HG02571 (cell line): ENCODE data around the gene MLLT6.

Experiments
- ATAC-seq: cut with Tn5 transposase; IDR thresholded peaks from one replicate; pipeline ENCODE4 v1.9.1; 2021; ENCODE audit warnings: mild to moderate bottlenecking, moderate library complexity; ENCODE audit not compliant: unreplicated experiment

MLLT6 gene

DNA sequence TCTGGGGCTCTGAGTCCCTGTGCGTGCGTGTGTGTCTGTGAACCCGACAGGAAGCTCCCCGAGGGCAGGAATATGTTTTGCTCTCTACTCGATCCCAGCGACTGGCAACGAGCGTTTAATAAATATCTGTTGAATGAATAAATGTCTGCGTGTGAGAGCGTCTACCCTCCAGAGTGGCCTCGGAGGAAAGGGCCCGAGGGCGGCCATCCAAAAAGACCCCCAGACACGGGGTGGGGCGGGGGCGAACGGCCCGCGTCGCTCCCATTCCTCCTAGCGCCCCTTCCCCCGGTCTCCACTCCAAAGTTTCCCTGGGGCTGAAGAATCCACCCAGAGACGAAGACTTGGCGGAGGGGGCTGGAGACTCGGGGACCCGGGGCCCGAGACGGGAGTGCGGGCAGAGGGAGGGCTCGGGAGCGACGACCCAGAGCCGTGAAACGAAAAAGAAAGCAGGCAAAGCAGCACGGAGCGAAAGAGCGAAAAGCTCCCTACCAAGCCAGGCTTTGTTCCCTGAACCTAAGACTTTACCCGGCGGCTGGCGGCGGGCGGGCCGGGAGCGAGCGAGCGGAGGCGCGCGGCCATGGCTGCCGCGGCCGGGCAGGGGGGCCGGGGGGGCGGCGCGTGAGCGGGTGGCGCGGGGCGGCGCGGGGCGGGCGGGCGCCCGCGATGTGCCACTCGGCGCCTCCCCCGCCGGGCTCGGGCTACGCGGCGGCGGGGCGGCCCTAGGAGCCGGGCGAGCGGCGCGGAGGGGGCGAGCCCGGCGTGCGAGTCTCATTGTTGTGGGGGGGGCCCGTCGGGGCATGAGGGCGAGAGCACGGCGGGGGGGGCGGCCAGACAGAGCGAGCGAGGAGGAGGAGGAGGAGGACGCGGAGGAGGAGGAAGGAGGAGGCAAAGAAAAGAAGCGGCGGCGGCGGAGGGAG lies at the start of gene MLLT6:
Gene MLLT6 (plus strand): TSS at position 668 of the 917 bp plus-strand sequence. CDS start 360 bp downstream, outside the sequence.
- no peak for ATAC-seq

- ATAC-seq = no peak
Observed at GRCh38 chr17:38656959-38657823, 47.9 kb upstream of the MLLT6 start.

GRCh38 chr17:38657824-38658740 lies 47.0 kb upstream of the MLLT6 start:
- ATAC-seq = no peak

GRCh38 chr17:38658741-38659345 lies 46.2 kb upstream of the MLLT6 start:
- ATAC-seq = no peak

DNA sequence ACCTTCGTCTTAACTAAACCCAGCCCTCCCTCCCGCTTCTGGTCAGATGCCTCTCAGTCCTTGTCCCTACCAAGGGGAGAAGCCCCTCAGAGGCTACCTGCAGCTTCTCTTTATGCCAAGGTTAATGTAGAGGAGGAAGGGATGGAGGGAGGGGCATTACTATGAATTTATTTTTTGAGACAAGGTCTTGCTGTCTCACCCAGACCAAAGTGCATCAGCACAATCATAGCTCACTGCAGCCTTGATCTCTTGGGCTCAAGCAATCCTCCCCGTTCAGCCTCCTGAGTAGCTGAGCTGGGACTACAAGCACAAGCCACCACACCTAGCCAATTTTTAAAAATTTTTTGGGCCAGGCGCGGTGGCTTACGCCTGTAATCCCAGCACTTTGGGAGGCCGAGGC lies 45.7 kb upstream of the MLLT6 start:
- ATAC-seq = no peak

DNA sequence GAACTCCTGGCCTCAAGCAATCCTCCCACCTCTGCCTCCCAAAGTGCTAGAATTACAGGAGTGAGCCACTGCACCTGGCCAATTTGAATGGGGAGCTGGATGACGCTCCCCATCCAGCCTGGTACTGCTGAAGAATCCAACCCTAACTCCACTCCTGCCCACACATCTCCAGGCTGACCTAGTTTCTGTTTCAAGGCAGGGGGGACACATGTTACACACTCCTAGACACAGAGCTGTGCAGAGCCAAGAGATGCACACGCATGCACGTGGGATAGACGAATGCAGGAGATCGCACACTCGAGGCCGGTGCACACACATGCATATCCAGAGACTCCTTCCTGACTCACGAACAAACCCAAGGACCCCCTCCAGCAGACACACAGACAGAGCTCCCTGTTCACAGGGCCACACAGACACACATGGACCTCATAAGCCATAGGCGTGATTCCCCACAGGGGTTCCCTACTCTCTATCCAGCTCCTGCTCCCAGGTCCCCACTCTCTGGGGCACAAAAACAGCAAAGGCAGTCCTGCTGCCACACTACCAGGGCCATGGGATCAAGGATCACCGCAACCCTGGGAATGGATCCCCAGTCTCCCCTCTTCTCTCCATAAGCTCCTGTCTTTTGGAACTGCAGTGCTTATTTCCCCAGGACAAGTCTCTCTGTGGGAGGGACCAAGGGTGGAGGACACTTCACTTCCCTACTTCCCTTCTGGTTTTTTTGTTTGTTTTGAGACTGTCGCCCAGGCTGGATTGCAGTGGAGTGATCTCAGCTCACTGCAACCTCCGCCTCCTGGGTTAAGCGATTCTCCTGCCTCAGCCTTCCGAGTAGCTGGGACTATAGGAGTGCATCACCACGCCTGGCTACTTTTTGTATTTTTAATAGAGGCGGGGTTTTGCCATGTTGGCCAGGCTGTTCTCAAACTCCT lies 44.7 kb upstream of the MLLT6 start:
- ATAC-seq = no peak

- ATAC-seq = no peak
Observed at GRCh38 chr17:38663125-38663751, 41.8 kb upstream of the MLLT6 start.

DNA sequence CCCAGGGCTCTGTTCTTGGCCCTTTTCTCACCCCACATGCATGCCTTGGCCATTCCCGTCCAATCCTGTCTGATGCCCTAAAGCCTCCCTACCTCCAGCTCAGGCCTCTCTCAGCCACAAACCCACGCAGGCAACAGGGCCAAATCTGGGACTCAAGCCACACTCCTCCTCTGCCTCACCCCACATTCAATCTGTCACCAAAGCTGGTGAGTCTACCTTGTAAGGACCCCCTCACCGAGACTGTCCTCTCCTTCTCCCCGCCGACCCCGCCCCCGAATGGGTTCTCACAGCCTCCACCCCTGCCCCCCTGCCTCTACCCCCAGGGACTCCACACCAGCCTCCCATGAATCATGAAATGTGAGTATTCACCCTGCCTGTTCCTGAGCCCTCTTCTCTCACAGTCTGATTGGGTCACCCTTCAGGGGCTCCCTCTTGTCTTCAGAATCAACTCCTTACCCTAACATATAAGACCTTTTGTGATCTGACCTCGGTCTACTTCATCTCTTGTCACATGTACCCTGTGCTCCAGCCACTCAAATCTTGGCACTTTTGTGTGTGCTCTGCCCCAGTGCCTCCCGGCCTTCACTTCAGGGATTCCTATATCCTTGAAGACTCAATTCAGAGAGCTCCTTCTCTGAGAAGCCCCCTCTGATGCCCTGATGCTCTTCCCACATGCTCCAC lies 41.0 kb upstream of the MLLT6 start:
- no peak for ATAC-seq

DNA sequence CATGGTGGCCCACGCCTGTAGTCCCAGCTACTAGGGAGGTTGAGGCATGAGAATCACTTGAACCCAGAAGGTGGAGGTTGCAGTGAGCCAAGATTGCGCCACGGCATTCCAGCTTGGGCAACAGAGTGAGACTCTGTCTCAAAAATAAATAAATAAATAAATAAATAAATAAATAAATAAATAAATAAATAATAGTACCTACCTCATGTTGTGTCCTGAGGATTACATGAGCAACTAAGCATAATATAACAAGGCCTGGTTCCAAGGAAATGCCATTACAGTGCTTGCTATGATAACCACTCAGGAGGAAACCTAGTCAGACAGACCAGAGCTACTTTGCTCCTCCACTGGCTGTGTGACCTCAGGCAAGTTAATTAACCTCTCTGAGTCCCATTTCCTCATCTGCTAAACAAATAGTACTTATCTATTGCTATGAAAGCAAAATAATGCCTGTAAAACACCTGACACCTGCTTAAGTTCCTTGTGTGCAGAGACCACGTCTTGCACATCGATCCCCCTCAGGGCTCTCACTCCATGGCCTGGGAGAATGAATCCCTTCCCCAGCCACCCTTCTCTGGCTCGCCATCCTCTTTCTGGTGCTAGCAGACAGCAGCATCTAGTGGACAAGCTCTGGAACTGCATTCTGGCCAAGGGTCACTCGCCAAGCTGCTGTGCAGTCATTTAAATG lies 37.8 kb upstream of the MLLT6 start:
- ATAC-seq = no peak

- ATAC-seq = no peak
Observed at GRCh38 chr17:38667787-38668122, 37.3 kb upstream of the MLLT6 start.

DNA sequence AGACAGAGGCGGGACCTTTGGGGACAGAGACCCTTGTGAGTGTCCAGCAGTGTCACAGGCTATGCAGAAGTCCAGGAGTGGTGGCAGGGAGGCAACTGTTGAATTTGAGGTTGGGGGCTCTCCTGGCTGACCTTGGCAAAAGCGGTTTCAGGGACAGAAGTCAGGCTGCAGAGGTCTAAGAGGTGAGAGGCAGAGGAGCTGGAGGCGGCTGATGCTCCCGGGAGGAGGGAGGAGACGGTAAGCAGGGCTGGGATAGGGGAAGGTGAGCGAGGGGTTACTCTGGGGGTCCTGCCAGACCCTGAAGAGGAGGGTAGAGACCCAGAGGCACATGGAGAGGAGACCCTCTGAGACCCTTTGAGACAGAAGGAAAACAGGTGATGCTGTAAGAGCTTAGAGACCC lies 35.6 kb upstream of the MLLT6 start:
- ATAC-seq = no peak

DNA sequence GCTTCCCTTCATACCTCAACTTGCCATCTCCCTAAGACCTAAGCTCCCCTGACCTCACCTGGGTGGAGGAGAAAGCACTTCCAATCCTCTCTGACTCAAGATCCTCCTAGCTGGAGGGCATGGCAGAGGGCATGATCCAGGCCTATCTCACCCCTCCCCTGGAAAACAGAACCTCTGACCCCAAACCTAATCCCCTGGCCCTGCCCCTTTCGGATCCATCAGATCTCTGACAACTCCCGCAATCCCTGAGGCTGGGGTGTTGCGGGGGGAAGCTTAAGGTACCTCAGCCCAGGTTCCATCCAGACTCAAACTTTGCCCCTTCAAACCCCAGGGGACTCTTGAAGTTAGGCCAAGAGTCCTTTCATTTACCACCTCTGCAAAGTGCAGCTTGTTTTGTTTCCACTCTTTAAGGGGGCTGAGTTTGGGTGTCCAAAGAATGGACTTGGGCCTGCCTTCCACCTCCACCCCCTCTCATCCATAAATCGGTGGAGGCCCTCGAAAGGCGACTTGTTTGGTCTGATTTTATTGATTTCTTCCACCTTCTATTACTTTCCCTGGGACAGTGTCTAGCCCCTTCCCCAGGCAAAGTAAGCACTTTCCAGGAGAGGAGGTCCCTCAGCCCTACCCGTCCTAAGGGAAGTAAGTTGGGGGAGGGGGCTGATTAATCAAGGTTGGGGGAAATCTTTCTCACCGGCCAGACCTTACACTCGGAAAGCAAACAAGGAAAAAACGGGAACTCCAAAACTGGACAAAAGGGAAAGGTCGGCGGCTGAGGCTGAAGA lies 32.9 kb upstream of the MLLT6 start:
- ATAC-seq = no peak

DNA sequence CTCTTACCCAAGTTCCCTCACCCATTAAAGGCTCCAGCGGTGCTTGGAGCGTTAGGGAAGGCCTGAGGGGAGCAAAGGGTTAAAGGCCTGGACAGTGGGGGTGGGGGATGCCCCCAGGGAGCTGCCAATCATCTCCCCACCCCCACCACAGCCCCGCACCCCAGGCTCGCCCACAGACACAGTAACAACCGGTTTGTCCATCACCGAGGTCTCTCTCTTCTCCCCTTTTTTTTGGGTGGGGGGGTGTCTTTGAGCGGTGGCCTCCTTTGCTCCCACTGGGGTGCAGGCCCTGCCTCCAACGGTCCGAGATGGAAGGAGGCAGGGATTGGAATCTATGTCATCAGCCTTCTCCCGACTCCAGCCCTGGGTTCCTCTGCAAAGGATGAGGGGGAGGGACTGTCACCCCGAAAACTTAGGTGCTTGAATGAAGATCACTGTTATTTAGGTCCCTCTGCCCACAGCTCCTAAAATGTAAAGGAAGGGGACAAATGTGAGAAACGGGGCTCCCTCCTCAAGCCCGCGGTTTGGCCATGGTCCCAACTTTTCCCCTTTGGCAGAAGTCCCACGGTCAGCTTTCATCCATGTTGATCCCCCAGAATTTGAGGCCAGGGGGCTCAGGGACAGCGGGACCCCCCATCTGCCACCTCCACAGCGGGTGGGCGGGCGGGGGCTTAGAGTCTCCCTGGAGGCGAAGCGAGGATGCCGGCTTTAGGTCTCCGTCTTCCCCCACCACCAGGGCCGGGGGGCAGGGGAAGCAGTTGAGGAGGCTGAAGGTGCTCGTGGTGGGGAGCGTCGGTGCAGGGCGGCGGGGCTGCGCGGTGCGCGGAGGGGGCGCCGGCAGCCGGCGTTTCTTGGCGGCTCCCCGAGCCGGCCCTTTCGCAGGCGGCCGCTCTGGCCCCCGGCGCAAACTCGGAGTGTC lies 32.0 kb upstream of the MLLT6 start:
- no peak for ATAC-seq

- no peak for ATAC-seq
Observed at GRCh38 chr17:38673707-38674013, 31.4 kb upstream of the MLLT6 start.

- ATAC-seq = no peak
Observed at GRCh38 chr17:38674014-38674748, 30.9 kb upstream of the MLLT6 start.
